GM12878 (cell line): Measurements from ENCODE around the gene ANO9. TPM values are rescaled to one million over a fixed set of nuclear protein-coding genes. Genes with fewer than 3 reads are reported as not detected.
A peak's percentile ranks its signal among the peaks of the same experiment; 100 is the strongest.

ENCODE experiments used
- BACH1 ChIP-seq: fragments of 450-650 bp; IDR thresholded peaks from 2 replicates; pipeline ENCODE4 v1.6.1; 2017; ENCODE audit warnings: mild to moderate bottlenecking, borderline replicate concordance
- CREB1 ChIP-seq: IDR thresholded peaks from 2 replicates; pipeline ENCODE4 v1.6.1; 2012; ENCODE audit warnings: low read depth, mild to moderate bottlenecking, inconsistent platforms
- CUX1 ChIP-seq: IDR thresholded peaks from 2 replicates; pipeline ENCODE4 v1.6.1; 2012; ENCODE audit warnings: improper control_type of control experiment, low read depth, low read length; ENCODE audit not compliant: insufficient replicate concordance
- EP300 ChIP-seq, 2 experiments: fragments of 150-350 bp in 1 of 2; IDR thresholded peaks; 2 replicates each; pipeline ENCODE4 v1.6.1; 2011 to 2012; ENCODE audit warnings: low read depth in 2 of 2, low read length in 2 of 2, borderline replicate concordance in 1 of 2, improper control_type of control experiment in 1 of 2, inconsistent platforms in 1 of 2; ENCODE audit not compliant: control insufficient read depth in 1 of 2
- FOXK2 ChIP-seq: fragments of 450-650 bp; IDR thresholded peaks from 2 replicates; pipeline ENCODE4 v1.6.1; 2017; ENCODE audit warnings: mild to moderate bottlenecking, moderate library complexity
- FOXM1 ChIP-seq: IDR thresholded peaks from 2 replicates; pipeline ENCODE4 v1.6.1; 2012; ENCODE audit warnings: low read depth, mild to moderate bottlenecking, inconsistent platforms, low read length, moderate library complexity
- GABPA ChIP-seq: IDR thresholded peaks from 2 replicates; pipeline ENCODE4 v1.6.1; 2014; ENCODE audit warnings: antibody characterized with exemption, low read depth, mild to moderate bottlenecking, inconsistent platforms
- GATAD2B ChIP-seq: fragments of 450-650 bp; conservative IDR thresholded peaks from 2 replicates; pipeline ENCODE4 v1.6.1; 2017; ENCODE audit warnings: low read depth, mild to moderate bottlenecking, moderate library complexity
- IKZF1 ChIP-seq: fragments of 450-650 bp; conservative IDR thresholded peaks from 2 replicates; pipeline ENCODE4 v1.6.1; 2017; ENCODE audit warnings: antibody characterized with exemption, mild to moderate bottlenecking
- IRF5 ChIP-seq: fragments of 450-650 bp; IDR thresholded peaks from 2 replicates; pipeline ENCODE4 v1.6.1; 2017; ENCODE audit warnings: borderline replicate concordance
- MAX ChIP-seq: IDR thresholded peaks from 2 replicates; pipeline ENCODE4 v1.6.1; 2012; ENCODE audit warnings: low read depth, low read length, improper control_type of control experiment
- NR2C2 ChIP-seq: IDR thresholded peaks from 2 replicates; pipeline ENCODE4 v1.6.1; 2011; ENCODE audit warnings: borderline replicate concordance, low read depth; ENCODE audit not compliant: control insufficient read depth, insufficient read length
- PKNOX1 ChIP-seq: fragments of 450-650 bp; IDR thresholded peaks from 2 replicates; pipeline ENCODE4 v1.6.1; 2016; ENCODE audit warnings: mild to moderate bottlenecking
- RFX5 ChIP-seq: IDR thresholded peaks from 2 replicates; pipeline ENCODE4 v1.6.1; 2011; ENCODE audit warnings: low read depth, low read length, improper control_type of control experiment
- SMAD5 ChIP-seq: IDR thresholded peaks from 2 replicates; pipeline ENCODE4 v1.6.1; 2016; ENCODE audit warnings: antibody characterized with exemption, low read depth
- TARDBP ChIP-seq: IDR thresholded peaks from 2 replicates; pipeline ENCODE4 v1.6.1; 2016; ENCODE audit warnings: borderline replicate concordance
- WRNIP1 ChIP-seq: IDR thresholded peaks from 2 replicates; pipeline ENCODE4 v1.6.1; 2011; ENCODE audit warnings: low read depth, low read length, improper control_type of control experiment, borderline replicate concordance
- ZSCAN29 ChIP-seq: fragments of 450-650 bp; IDR thresholded peaks from 2 replicates; pipeline ENCODE4 v1.6.1; 2017; ENCODE audit warnings: mild to moderate bottlenecking, moderate library complexity
- polyA plus RNA-seq, 11 experiments: library from polyadenylated mRNA; depleted of rRNA in 4 of 11; unstranded in 6 of 11; stranded (reverse) in 5 of 11; fragments of >200 nt; fragmentation: Nextera tagmentation in 4 of 11; fragmentation: Illumina TruSeq in 1 of 11; extraction: Ambion mirVana in 4 of 11; extraction: Trizol in 1 of 11; gene quantifications; 1 replicate in 1 of 11; 2 replicates in 10 of 11; pipeline versions ENCODE4 v1.2.1 to v1.2.3, GENCODE V29; 2011 to 2016; ENCODE audit warnings: inconsistent platforms in 2 of 11, missing spikeins in 2 of 11, low read depth in 1 of 11
- total RNA-seq, 4 experiments: library from RNA; depleted of rRNA in 3 of 4; stranded (reverse); fragments of >200 nt in 3 of 4; fragmentation: Illumina TruSeq in 1 of 4; extraction: Trizol in 1 of 4; gene quantifications; 2 replicates each; pipeline versions ENCODE4 v1.2.1 to v1.2.3, GENCODE V29; 2013 to 2021

The ANO9 gene
- total and polyA plus RNA-seq, 10 of the 15 experiments (the other 5 are each of a cell fraction or from before 2014, with no cell fraction given), result 0.21 to 42.3 (median 12.0) TPM

GRCh38 chr11:447923-448731 lies 6.3 kb upstream of the ANO9 start (continued):
- TF ChIP-seq NR2C2 (no peak), CUX1 (no peak), ZSCAN29 (0 out of 2 replicates have a peak, but pooled peaks have one; percentile 11), IKZF1 (peak; percentile 89), GABPA (no peak), IRF5 (no peak), BACH1 (no peak), GATAD2B (peak; percentile 84), RFX5 (no peak), FOXK2 (no peak), SMAD5 (no peak), MAX (peak; percentile 79), PKNOX1 (peak; percentile 66), TARDBP (no peak), FOXM1 (no peak), CREB1 (peak; percentile 63), EP300 (IDR thresholded peaks at IDR 0.05; ENCODE audit: borderline replicate concordance in 1 of 2, control insufficient read depth in 1 of 2, low read depth in 2 of 2, low read length in 2 of 2) (no peak), WRNIP1 (no peak)
